GM13977 (cell line): ENCODE data around the gene BAZ1B.

Experiments
- DNase-seq: peaks from one replicate; pipeline ENCODE4 v3.0.0; 2012; ENCODE audit warnings: low spot score
- in situ Hi-C: fragments of 300-500 bp; cut with MboI; formaldehyde crosslinking; loops from one replicate; pipeline ENCODE4 v1.12.0; 2022; ENCODE audit warnings: low sequenced_read_pairs, low pct_unique_long_range_greater_than_20kb, mixed read lengths, inconsistent platforms; ENCODE audit not compliant: unreplicated experiment
- TF ChIP-seq, protein P1 (sequence below): IDR thresholded peaks from 2 replicates; pipeline ENCODE4 v1.5.1; 2012; ENCODE audit warnings: mild to moderate bottlenecking, control low read depth; ENCODE audit not compliant: insufficient read depth; ENCODE audit errors: extremely low read depth, missing control alignments

BAZ1B gene

DNA sequence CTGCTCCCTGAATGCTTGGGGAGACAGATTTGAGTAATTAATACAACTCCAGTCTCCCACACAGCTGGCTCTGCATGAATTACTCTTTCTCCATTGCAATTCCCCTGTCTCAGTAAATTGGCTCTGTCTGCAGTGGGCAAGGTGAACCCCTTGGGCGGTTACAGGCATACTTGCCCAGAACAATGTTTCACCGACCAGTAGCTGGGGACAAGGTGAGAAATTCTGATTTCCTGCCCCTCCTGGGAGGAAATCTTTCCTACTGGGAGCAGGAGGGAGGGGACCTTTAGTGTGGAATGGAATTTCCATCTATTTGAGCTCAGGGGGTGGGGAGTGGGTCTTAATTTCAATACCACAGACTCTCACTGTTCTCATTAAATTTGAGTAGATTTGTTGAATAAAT is 130.7 kb downstream of the BAZ1B start:
- in situ Hi-C loops: no loop called here
- no peak for DNase-seq
- TF ChIP-seq, protein P1, sequence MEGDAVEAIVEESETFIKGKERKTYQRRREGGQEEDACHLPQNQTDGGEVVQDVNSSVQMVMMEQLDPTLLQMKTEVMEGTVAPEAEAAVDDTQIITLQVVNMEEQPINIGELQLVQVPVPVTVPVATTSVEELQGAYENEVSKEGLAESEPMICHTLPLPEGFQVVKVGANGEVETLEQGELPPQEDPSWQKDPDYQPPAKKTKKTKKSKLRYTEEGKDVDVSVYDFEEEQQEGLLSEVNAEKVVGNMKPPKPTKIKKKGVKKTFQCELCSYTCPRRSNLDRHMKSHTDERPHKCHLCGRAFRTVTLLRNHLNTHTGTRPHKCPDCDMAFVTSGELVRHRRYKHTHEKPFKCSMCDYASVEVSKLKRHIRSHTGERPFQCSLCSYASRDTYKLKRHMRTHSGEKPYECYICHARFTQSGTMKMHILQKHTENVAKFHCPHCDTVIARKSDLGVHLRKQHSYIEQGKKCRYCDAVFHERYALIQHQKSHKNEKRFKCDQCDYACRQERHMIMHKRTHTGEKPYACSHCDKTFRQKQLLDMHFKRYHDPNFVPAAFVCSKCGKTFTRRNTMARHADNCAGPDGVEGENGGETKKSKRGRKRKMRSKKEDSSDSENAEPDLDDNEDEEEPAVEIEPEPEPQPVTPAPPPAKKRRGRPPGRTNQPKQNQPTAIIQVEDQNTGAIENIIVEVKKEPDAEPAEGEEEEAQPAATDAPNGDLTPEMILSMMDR: no peak
